GM19043 (cell line): ENCODE data around the gene GABRD.

ENCODE experiments used
- ATAC-seq: cut with Tn5 transposase; IDR thresholded peaks from one replicate; pipeline ENCODE4 v1.9.1; 2021; ENCODE audit warnings: low read depth; ENCODE audit not compliant: unreplicated experiment

Gene GABRD

GRCh38 chr1:2014741-2015735 is 4.1 kb upstream of the GABRD start:
- no peak for ATAC-seq

DNA sequence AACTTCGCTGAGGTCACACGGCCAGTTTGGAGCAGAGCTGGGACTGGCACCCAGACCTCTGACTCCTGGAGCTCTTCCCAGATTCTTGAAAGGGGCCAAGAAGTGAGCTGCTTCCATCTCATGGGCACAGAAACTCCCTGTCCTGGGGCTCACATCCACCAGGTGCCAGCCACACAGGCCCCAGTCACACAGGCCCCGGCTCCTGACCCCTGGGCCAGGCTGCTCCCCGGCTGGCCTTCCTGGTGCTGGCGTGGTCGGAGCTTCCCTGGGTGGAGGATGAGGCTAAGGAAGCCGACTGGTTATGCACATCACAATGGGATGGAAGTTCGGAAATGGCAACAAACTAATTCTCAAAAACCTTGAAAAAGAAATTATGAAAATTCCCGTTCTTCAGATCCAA is 3.0 kb upstream of the GABRD start:
- ATAC-seq = no peak

DNA sequence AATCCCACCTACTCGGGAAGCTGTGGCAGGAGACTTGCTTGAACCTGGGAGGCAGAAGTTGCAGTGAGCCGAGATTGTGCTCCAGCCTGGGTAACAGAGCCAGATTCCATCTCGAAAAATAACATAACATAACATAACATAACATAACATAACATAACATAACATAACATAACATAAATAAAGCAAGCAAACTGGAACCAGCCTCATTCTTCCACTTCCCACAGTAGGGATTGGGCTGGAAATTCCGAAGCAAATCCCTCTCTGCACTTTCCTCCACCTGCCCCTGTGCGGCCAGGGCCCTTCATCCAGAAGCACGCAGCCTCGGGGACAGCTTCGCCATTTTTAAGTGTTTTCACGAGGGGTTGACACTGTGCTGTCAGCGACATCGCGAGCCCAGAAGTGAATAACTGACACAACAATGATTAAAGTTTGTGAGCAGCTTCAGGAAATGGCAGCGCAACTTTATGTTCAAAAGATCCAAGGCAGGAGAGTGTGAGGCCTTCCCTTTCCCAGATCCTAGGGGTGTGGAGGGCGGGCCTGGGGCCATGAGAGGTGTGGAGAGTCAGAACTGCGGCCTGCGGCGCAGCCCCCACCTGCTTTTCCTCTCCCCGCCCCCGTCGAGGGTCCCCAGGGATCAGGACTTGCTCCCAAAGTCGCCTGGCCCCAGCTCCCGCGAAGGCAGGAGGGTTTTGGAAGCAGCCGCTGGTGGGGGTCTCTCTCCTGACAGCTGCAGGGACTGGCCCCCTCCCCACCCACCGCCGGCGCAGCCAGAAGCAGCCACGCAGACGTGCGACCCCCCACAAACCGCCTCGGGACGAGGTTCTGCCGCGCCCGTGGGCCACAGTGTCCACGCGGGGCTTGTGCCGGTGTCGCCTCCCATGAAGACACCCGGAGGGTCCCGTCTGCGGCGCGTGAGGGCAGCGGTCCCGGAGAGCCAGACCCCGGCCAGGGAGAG is 651 bp upstream of the GABRD start:
- no peak for ATAC-seq

DNA sequence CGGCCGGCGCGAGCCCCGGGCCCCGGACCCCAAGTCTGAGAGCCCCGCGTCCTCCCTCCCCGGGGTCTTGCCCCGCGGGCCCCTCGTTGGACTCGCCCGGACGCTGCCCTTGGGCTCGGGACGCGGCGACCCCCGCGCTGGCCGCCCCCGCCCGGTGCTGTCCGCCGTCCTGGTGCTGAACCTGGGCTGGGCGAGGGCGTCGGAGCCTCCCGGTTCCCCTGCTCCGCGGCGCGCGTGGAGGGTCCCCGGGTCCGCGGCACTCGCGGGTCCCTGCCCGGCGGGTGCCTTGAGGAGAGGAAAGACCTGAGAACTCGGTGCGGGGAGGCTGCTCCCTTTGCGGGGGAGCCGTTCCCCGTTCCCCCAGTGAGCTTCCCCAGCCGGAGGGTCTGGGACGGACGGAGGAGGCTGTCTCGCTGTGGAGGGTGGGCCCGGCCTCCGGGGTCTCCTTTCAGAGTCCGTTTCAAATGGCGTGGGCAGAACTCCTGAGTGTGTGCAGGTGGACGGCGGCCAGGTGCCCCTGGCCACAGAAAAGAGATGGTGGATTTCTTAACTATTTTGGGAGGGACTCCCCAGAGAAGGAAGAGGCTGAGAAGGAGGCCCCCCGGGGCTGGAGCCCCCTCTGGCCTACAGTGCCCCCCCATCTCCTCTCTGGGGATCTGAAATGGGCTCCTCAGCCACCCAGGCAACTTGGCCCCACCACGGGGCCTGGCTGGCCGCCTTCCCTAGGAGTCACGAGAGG is 595 bp downstream of the GABRD start:
- ATAC-seq = no peak

GRCh38 chr1:2020310-2020655 is 1.1 kb downstream of the GABRD start:
- ATAC-seq = no peak

- no peak for ATAC-seq
Observed at GRCh38 chr1:2021550-2021949, 2.4 kb downstream of the GABRD start.

GRCh38 chr1:2022063-2022770 is 3.1 kb downstream of the GABRD start:
- no peak for ATAC-seq

DNA sequence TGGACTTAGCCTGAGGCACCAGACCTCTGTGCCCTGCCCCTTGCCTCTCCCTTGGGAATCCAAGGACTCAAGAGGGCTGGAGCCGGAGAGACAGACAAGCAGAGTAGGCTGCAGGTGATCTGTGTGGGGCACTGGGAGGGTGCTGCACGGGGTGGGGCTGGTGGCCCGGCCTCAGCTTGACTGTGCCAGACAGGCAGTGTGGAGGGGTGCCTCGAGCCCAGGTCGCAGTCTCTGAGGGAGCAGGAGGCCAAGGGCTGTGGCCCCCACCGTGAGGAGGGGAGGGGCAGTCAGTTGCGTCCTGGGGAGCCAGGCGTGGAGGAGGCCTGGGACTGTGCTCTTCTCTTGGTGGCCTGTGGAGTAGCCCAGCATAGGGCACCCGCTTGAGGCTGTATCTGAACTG is 4.0 kb downstream of the GABRD start:
- no peak for ATAC-seq

DNA sequence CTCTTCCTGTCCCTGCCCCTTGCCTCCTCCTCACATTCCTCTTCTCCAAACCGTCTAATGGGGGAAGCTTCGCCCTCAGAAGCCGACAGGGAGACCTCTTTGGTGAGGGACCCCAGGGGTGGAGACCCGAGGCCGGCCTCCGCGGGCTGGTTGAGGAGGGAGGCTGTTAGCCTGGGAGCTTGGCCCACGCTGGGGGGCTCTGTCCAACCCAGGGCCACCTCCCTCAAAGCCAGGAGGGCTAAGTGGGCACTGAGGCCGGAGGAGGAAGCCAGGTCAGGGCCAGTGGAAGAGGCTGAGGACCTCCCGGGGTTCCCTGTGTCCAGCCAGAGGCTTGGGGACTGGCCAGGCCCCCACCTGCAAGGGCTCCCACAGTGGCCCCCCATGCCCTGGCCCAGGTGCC is 5.3 kb downstream of the GABRD start:
- ATAC-seq = no peak

- no peak for ATAC-seq
Observed at GRCh38 chr1:2024887-2025286, 5.7 kb downstream of the GABRD start.

- ATAC-seq = no peak
Observed at GRCh38 chr1:2025491-2025981, 6.4 kb downstream of the GABRD start.

DNA sequence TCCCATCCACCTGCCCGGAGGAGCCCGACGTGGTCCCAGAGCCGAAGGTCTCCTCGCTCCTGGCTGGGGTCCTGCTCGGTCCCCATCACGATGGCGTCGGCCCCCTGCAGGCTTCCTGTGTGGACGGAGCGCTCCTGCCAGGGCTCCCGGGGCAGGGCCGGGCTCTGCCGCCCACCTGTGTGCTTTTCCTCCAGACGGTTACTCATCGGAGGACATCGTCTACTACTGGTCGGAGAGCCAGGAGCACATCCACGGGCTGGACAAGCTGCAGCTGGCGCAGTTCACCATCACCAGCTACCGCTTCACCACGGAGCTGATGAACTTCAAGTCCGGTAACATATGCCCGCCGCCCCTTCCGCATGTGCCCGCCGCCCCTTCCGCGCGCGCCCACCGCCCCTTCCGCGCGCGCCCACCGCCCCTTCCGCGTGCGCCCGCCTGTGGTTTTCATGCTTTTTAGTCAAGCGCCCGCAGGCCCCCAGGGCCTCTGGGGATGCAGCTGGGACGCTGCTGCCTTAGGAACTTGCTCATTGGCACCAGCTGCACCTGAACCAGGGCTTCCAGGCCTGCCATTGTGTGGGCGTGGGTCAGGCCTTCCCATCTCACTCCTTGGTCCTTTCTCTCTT is 8.9 kb downstream of the GABRD start:
- no peak for ATAC-seq

DNA sequence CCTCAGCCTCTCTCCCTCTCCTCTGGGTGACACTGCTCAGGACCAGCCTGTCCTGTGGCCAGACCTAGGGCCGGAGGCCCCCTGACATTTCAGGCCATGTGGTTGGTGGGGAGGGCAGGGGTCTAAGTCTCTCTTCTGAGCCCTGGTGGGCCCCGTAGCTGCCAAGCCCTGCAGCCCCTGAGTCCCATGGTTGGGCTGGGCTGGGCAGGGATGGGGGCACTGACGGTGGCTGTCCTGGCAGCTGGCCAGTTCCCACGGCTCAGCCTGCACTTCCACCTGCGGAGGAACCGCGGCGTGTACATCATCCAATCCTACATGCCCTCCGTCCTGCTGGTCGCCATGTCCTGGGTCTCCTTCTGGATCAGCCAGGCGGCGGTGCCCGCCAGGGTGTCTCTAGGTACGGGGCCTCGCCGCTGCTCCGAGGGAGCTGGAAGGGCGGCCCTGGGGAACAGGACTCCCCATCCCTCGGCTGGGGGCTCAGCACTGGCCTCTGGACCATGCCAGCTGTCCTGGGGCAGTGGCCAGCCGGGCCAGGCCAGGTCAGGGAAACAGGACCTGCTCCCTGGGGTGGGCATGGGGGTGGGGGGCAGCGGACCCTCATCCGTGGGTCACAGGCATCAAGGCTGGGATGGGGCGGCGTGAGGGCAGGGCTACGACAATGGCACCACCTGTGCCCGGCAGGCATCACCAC is 9.9 kb downstream of the GABRD start:
- no peak for ATAC-seq

DNA sequence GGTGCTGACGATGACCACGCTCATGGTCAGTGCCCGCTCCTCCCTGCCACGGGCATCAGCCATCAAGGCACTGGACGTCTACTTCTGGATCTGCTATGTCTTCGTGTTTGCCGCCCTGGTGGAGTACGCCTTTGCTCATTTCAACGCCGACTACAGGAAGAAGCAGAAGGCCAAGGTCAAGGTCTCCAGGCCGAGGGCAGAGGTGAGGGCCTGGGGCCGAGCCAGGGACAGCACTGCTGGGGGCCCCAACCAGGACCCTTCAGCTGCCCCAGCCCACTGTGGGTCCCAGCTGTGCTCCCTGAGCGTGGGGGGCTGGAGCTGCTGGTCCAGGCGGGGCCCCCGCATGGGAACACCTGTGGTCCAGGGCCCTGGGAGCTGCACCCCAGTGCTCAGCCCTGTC is 10.4 kb downstream of the GABRD start:
- no peak for ATAC-seq

DNA sequence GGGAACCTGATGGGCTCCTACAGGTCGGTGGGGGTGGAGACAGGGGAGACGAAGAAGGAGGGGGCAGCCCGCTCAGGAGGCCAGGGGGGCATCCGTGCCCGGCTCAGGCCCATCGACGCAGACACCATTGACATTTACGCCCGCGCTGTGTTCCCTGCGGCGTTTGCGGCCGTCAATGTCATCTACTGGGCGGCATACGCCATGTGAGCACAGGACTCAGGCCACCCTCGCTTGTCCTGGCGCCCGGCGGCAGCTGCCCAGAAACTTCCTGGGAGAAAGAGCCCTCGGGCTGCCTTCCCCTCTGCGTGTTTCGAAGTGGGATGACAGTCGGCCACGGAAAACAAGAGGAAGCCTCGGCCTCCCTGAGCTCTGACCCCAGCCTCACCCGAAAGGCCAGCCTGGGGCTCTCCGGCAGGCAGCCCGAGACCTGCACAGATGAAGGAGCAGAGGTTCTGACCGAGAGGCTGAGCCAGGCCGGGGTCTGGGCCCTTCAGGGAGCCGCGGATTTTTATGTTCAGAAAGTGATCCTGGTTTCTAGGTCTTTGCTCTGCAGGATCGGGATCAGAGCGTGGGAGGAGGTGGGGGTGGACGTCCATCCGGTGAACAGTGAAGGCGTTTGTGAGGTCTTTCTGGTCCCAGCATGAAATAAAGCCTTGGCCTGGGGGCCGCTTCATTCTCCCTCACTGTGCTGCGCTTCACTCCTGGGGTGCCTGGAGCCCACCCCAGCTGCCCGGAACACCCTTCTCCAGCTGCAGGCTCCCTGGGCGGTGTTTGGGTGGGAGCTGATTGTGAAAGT is 11.1 kb downstream of the GABRD start:
- ATAC-seq = no peak

DNA sequence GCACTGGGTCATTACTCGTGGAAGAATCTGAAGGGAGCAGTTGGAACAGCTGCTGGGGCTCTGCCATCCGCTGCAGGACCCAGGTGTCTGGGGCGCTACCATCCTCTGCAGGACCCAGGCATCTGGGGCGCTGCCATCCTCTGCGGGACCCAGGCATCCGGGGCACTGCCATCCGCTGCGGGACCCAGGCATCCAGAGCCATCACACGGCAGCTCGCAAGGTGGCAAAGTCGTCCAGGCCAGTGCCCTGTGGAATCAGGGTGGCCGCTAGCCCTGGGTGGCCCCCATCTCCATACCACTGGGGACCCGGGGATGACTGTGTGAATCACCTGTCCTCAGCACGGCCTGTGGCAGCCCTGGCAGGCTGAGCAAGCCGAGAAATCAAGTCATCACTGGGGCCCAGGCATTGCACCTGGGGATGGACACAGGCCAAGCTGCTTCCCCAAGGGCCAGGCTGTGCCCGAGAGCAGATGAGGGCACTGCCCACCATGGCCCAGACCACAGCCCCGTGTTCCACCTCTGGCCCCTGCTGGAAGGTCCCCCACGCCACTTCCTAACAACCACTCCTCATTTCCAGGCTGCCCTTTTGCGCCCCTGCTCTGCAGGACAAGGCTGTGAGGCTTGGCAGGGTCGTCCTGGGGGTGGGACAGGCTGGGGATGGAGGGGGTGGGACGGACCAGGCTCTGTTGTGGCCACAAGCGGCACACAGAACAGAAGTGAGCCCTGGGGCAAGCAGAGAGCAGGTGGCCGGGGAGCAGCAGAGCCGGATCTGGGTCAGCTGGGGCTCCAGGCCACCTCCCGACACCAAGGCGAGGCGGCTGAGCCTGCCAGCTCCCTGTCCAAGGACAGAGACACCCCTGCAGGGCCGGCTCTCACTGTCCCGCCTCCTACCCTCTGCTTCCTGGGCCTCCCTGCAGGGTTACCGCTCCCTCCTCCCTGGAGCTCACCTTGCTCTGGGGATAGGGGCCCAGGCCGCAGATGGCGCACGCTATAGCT is 12.7 kb downstream of the GABRD start:
- ATAC-seq = no peak

GRCh38 chr1:2032737-2033136 is 13.6 kb downstream of the GABRD start:
- no peak for ATAC-seq
